HEK293 (cell line): Measurements from ENCODE around the gene STK32A.

ENCODE experiments used
- CTCF ChIP-seq: fragments of 450-650 bp; formaldehyde crosslinking; IDR thresholded peaks from 2 replicates; pipeline ENCODE4 v1.5.1; 2016; ENCODE audit warnings: missing biosample characterization, missing genetic modification characterization
- REST ChIP-seq: fragments of 450-650 bp; formaldehyde crosslinking; IDR thresholded peaks from 2 replicates; pipeline ENCODE4 v1.5.1; 2016; ENCODE audit warnings: missing biosample characterization, missing genetic modification characterization
- ZNF561 ChIP-seq: fragments of 450-650 bp; IDR thresholded peaks from 2 replicates; pipeline ENCODE4 v1.5.1; 2018; ENCODE audit warnings: missing biosample characterization, missing genetic modification characterization, borderline replicate concordance
- ZNF701 ChIP-seq: fragments of 450-650 bp; formaldehyde crosslinking; IDR thresholded peaks from 2 replicates; pipeline ENCODE4 v1.5.1; 2016; ENCODE audit warnings: missing biosample characterization, missing genetic modification characterization
- ZNF776 ChIP-seq: fragments of 450-650 bp; formaldehyde crosslinking; IDR thresholded peaks from 2 replicates; pipeline ENCODE4 v1.5.0; 2017; ENCODE audit warnings: missing biosample characterization, missing genetic modification characterization, borderline replicate concordance
- ZNF792 ChIP-seq: fragments of 450-650 bp; formaldehyde crosslinking; IDR thresholded peaks from 2 replicates; pipeline ENCODE4 v1.5.1; 2016; ENCODE audit warnings: missing biosample characterization, missing genetic modification characterization

DNA sequence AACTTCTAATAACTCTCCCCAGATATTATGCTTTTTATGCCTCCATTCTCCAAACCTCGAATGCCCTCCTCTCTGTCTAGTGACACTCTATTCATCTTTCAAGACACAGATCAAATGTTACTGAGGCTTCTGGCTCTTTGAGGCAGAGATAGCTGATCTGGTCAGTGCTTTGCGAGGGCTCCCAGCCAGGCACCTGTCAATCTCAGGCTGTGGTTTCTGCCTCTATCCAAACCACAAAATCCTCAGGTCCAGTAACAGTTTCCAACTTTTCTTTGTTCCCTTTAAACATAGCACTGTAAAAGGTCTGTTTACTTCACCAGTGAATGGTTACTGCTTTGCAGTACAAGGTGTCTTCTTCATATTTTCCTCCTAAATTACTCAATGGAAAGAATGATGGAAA is 11.5 kb upstream of the STK32A start:
- TF ChIP-seq CTCF (tag by site-specific recombination), result no peak
- no peak for TF ChIP-seq ZNF701 (tag by site-specific recombination)
- TF ChIP-seq ZNF561 (tag by site-specific recombination), result no peak
- no peak for TF ChIP-seq ZNF792 (tag by site-specific recombination)
- TF ChIP-seq REST (tag by site-specific recombination), result no peak
- no peak for TF ChIP-seq ZNF776 (tag by site-specific recombination)
